HepG2 (cell line): ENCODE data around the gene SGMS1. TPM values are rescaled to one million over a fixed set of nuclear protein-coding genes. Genes with fewer than 3 reads are reported as not detected.

Source experiments
- ATAC-seq: fragments of 200-7000 bp; cut with Tn5 transposase; 3 replicates; pipeline ENCODE4 v1.9.1; 2020; ENCODE audit warnings: mild to moderate bottlenecking, moderate library complexity
- BruUV-seq: library from RNA; stranded (reverse); fragments of 400-500 nt; replicated peaks from 2 replicates; lab custom pipeline; 2021; lab: Mats Ljungman, UMichigan
- CTCF ChIA-PET: fragments of 300-600 bp; formaldehyde crosslinking; extraction: SDS; loops from one replicate; lab custom pipeline; 2021; ENCODE audit warnings: low total read pairs, inconsistent platforms, low intra/inter-chr PET ratio; lab: Yijun Ruan, JAX
- POLR2A ChIA-PET: fragments of 350-600 bp; sonication (Branson Sonifier 250); formaldehyde crosslinking; loops from one replicate; lab custom pipeline; 2020; ENCODE audit warnings: antibody characterized with exemption, inconsistent platforms; lab: Yijun Ruan, JAX
- DNase-seq: peaks from one replicate; pipeline ENCODE4 v3.0.0-alpha.2; 2015; ENCODE audit warnings: low spot score
- FAIRE-seq: peaks from 3 replicates; lab custom pipeline; 2011; peaks lifted over from hg19 to GRCh38; lab: Jason Lieb, UNC
- H2AFZ ChIP-seq: one replicate; pipeline ENCODE4 v1.6.1; 2011; ENCODE audit warnings: low read length, inconsistent platforms
- H3K27ac ChIP-seq: fragments of 300-600 bp; 3 replicates; pipeline ENCODE4 v1.8.0; 2011; ENCODE audit warnings: mixed run types, mild to moderate bottlenecking, mixed read lengths, low read length, inconsistent platforms; ENCODE audit not compliant: insufficient read depth; ENCODE audit errors: extremely low read length
- H3K27me3 ChIP-seq, 2 experiments: fragments of 200-600 bp in 1 of 2; 2 replicates in 1 of 2; 3 replicates in 1 of 2; pipeline versions ENCODE4 v1.6.0 to v1.8.0; 2011; ENCODE audit warnings: low read length in 2 of 2, mild to moderate bottlenecking in 2 of 2, moderate library complexity in 2 of 2, inconsistent platforms in 1 of 2; ENCODE audit not compliant: insufficient read depth in 2 of 2, control insufficient read depth in 1 of 2
- H3K36me3 ChIP-seq, 2 experiments: fragments of 200-600 bp in 1 of 2; replicated peaks in 1 of 2; 2 replicates in 1 of 2; 3 replicates in 1 of 2; pipeline versions ENCODE4 v1.5.1 to v1.8.0; 2011; ENCODE audit warnings: low read length in 2 of 2, inconsistent platforms in 1 of 2; ENCODE audit not compliant: insufficient read depth in 2 of 2, control insufficient read depth in 1 of 2
- H3K4me1 ChIP-seq: 2 replicates; pipeline ENCODE4 v1.5.1; 2012; ENCODE audit warnings: low read length, inconsistent platforms; ENCODE audit not compliant: insufficient read depth
- H3K4me2 ChIP-seq: 2 replicates; pipeline ENCODE4 v1.6.0; 2011; ENCODE audit warnings: low read depth, low read length, inconsistent platforms
- H3K4me3 ChIP-seq, 3 experiments: fragments of 200-600 bp in 1 of 3; sonication (generic), shearing (Covaris generic) in 1 of 3; replicated peaks in 1 of 3; 2 replicates each; pipeline ENCODE4 v1.5.1; 2011 to 2016; ENCODE audit warnings: low read length in 3 of 3, inconsistent platforms in 2 of 3, low read depth in 2 of 3, mild to moderate bottlenecking in 2 of 3, control low read depth in 1 of 3, mixed read lengths in 1 of 3; ENCODE audit not compliant: insufficient read depth in 1 of 3
- H3K79me2 ChIP-seq: one replicate; pipeline ENCODE4 v1.6.1; 2011; ENCODE audit warnings: low read length, inconsistent platforms; ENCODE audit not compliant: insufficient read depth
- H3K9ac ChIP-seq: 2 replicates; pipeline ENCODE4 v1.6.0; 2011; ENCODE audit warnings: mild to moderate bottlenecking, low read depth, low read length, inconsistent platforms; ENCODE audit not compliant: insufficient read depth
- H3K9me3 ChIP-seq: 2 replicates; pipeline ENCODE4 v1.5.1; 2012; ENCODE audit warnings: mild to moderate bottlenecking, low read length
- H4K20me1 ChIP-seq: 2 replicates; pipeline ENCODE4 v1.6.0; 2011; ENCODE audit warnings: inconsistent platforms, mild to moderate bottlenecking, low read length, moderate library complexity; ENCODE audit not compliant: insufficient read depth
- ELF1 ChIP-seq: sonication (generic); formaldehyde crosslinking; IDR thresholded peaks from 2 replicates; pipeline ENCODE4 v1.4.0; 2020; ENCODE audit warnings: missing genetic modification reagents
- MNT ChIP-seq: fragments of 450-650 bp; IDR thresholded peaks from 2 replicates; pipeline ENCODE4 v1.6.1; 2016
- MYNN ChIP-seq: sonication (generic); formaldehyde crosslinking; IDR thresholded peaks from 2 replicates; pipeline ENCODE4 v1.4.0; 2020; ENCODE audit warnings: mild to moderate bottlenecking, low read depth, missing genetic modification reagents
- PRDM10 ChIP-seq: sonication (generic); formaldehyde crosslinking; IDR thresholded peaks from 2 replicates; pipeline ENCODE4 v1.4.0; 2020; ENCODE audit warnings: low read depth, missing genetic modification reagents
- REST ChIP-seq, 2 experiments: IDR thresholded peaks; 2 replicates each; pipeline ENCODE4 v1.6.1; 2011 to 2012; ENCODE audit warnings: low read length in 2 of 2, borderline replicate concordance in 1 of 2, low read depth in 1 of 2, mild to moderate bottlenecking in 1 of 2, moderate library complexity in 1 of 2
- SRY ChIP-seq: sonication (generic); formaldehyde crosslinking; IDR thresholded peaks from 2 replicates; pipeline ENCODE4 v1.8.0; 2022; ENCODE audit warnings: mild to moderate bottlenecking, missing genetic modification reagents
- WGBS: methylation state at CpG from one replicate; pipeline ENCODE4 v1.1.6; 2017; ENCODE audit warnings: low lambda C conversion rate; 5-methylcytosine and 5-hydroxymethylcytosine counted together
- in situ Hi-C: cut with HindIII; loops from 2 replicates; pipeline ENCODE4 v1.10.0; 2017; ENCODE audit warnings: low pct_unique_long_range_greater_than_20kb; ENCODE audit not compliant: extremely low pct_ligation_motif_present
- intact Hi-C: fragments of 100-400 bp; cut with micrococcal nuclease; formaldehyde crosslinking; loops from one replicate; pipeline ENCODE4 v1.10.0; 2022; ENCODE audit not compliant: unreplicated experiment
- polyA plus RNA-seq, 8 experiments: library from polyadenylated mRNA; depleted of rRNA in 3 of 8; stranded (reverse) in 7 of 8; unstranded in 1 of 8; fragments of >200 nt; fragmentation: Illumina TruSeq in 4 of 8; extraction: Trizol in 4 of 8; gene quantifications; 2 replicates each; pipeline versions ENCODE4 v1.2.1 to v1.2.3, GENCODE V29; 2011 to 2016; ENCODE audit warnings: low read depth in 4 of 8, missing spikeins in 1 of 8, mixed read lengths in 1 of 8; ENCODE audit not compliant: insufficient read depth in 1 of 8
- total RNA-seq, 5 experiments: library from RNA; depleted of rRNA; stranded (reverse); fragments of >200 nt; fragmentation: Illumina TruSeq; extraction: Trizol; gene quantifications; 2 replicates each; pipeline ENCODE4 v1.2.3, GENCODE V29; 2016; ENCODE audit warnings: low read depth in 1 of 5

Gene SGMS1
- total and polyA plus RNA-seq, 2 of the 13 experiments (the other 11 are each of a cell fraction or from before 2014, with no cell fraction given): 6.5 to 15.1 TPM

DNA sequence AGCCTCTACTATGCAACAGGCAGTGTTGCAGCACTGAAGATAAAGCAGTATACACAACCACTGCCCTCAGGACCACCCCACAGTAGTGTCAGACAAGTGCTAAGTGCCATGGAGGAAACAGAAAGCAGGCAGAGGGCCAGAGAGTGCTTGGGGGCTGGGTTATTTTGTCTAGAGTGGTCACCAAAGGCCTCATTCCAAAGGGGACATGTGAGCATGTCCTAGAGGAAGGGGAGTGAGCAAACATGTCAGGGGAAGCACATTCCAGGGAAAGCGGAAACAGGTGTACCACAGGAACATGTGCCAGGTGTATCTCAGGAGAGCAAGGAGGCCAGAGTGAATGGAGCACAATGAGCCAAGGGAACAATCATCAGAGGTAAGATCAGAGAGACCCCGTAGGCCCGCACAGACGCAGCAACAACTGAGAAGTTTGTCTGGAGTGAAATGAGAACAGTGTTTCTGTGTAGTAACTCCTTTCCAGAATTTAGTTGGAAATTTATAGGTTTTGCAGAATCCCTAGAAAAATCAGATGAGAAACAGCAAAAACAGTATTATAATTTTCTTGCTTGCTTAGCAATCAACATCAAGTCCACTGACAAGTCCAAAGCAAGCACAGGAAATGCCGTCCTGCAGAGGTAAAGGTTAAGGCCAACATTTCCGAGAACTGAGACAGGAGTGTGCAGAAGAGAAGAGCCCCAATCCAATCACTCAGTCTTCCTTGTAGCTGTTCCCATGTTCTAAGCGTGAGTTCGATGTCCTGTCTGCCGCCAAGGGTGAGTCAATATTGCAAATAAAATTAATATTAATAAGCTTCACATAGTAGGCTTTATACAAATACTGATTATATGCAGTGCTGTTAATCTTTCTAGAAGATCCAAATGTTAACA lies 67.3 kb downstream of the SGMS1 start:
- BruUV-seq: no TSS peak

More for the DNA sequence above, 67.3 kb downstream of the SGMS1 start:
- CTCF ChIA-PET: no interaction called here
- ATAC-seq: no peak
- no peaks in the 10 kb centered on the region for H3K27me3 ChIP-seq
- intact Hi-C loops: no loop called here
- no peak for TF ChIP-seq ELF1 (CRISPR knock-in tag)
- no peak for TF ChIP-seq MYNN
- no peak for TF ChIP-seq PRDM10 (CRISPR knock-in tag)
- 0 out of 2 replicates have a peak, but pooled peaks have one; percentile 20 for TF ChIP-seq MNT
- no peak for TF ChIP-seq SRY (CRISPR knock-in tag)
- TF ChIP-seq REST (IDR thresholded peaks at IDR 0.05; ENCODE audit: borderline replicate concordance in 1 of 2, low read depth in 1 of 2, low read length in 2 of 2): no peak
- TF ChIP-seq, all 625 proteins: peak for 1
- Histone ChIP-seq H3K4me3 (no peak overlapping the region), H3K36me3 (no peaks in the 10 kb centered on the region; a peak in 1 of 5 replicates), H2AFZ (no peak overlapping the region), H3K79me2 (peaks cover 5% of the 10 kb centered on the region), H4K20me1 (no peaks in the 10 kb centered on the region), H3K4me2 (no peak overlapping the region), H3K27ac (no peak overlapping the region), H3K9ac (no peak overlapping the region), H3K4me1 (peaks cover 24% of the 10 kb centered on the region), H3K9me3 (no peaks in the 10 kb centered on the region)
- DNase-seq: no peak
- FAIRE-seq: no peak
- in situ Hi-C loops: no loop called here
- 94% methylated on average over 9 of the region's 9 CpGs for WGBS
- POLR2A ChIA-PET: interaction anchor here (0.7 to 1.0 kb wide), 2 partner anchors 13 to 69 kb away, joined by 3 to 4 read pairs; no protein-coding TSS in a partner anchor
